WTC11 (cell line): ENCODE data around the gene FOXO1. TPM values are rescaled to one million over a fixed set of nuclear protein-coding genes. Genes with fewer than 3 reads are reported as not detected.

Experiments
- ATAC-seq: fragments of 200-7000 bp; cut with Tn5 transposase; 2 replicates; pipeline ENCODE4 v1.10.0; 2021; ENCODE audit warnings: mild to moderate bottlenecking, moderate library complexity
- CTCF ChIA-PET: fragments of 300-600 bp; sonication (Branson Sonifier 250); formaldehyde crosslinking; loops from one replicate; lab custom pipeline; 2021; ENCODE audit warnings: antibody characterized with exemption; lab: Charles Lee
- POLR2A ChIA-PET: fragments of 350-600 bp; sonication (Branson Sonifier 250); formaldehyde crosslinking; loops from one replicate; lab custom pipeline; 2021; ENCODE audit warnings: antibody characterized with exemption; lab: Charles Lee
- DNase-seq: peaks from one replicate; pipeline ENCODE4 v3.0.0; 2021; ENCODE audit warnings: low spot score
- H3K27ac Mint-ChIP-seq: 2 replicates; pipeline ENCODE4 v1.8.0; 2021; ENCODE audit warnings: mixed read lengths
- H3K27me3 Mint-ChIP-seq: 2 replicates; pipeline ENCODE4 v1.8.0; 2021; ENCODE audit warnings: low read depth, mild to moderate bottlenecking, moderate library complexity, mixed read lengths
- H3K36me3 Mint-ChIP-seq: 2 replicates; pipeline ENCODE4 v1.8.0; 2021; ENCODE audit warnings: mixed read lengths
- H3K4me1 Mint-ChIP-seq: 2 replicates; pipeline ENCODE4 v1.8.0; 2022; ENCODE audit warnings: mixed read lengths
- H3K4me3 Mint-ChIP-seq: 2 replicates; pipeline ENCODE4 v1.8.0; 2021; ENCODE audit warnings: mild to moderate bottlenecking, moderate library complexity, mixed read lengths
- H3K9me3 Mint-ChIP-seq: 2 replicates; pipeline ENCODE4 v1.8.0; 2021; ENCODE audit warnings: mixed read lengths
- AFF4 ChIP-seq: sonication (generic); formaldehyde crosslinking; IDR thresholded peaks from 2 replicates; pipeline ENCODE4 v1.8.1; 2023; ENCODE audit warnings: mild to moderate bottlenecking, missing genetic modification reagents, borderline replicate concordance
- CBFB ChIP-seq: sonication (generic); formaldehyde crosslinking; IDR thresholded peaks from 2 replicates; pipeline ENCODE4 v1.8.1; 2022; ENCODE audit warnings: mild to moderate bottlenecking, low read depth, missing genetic modification reagents
- ESRRA ChIP-seq: sonication (generic); formaldehyde crosslinking; IDR thresholded peaks from 2 replicates; pipeline ENCODE4 v1.8.1; 2022; ENCODE audit warnings: mild to moderate bottlenecking, missing genetic modification reagents, borderline replicate concordance
- FOXJ3 ChIP-seq: sonication (generic); formaldehyde crosslinking; IDR thresholded peaks from 2 replicates; pipeline ENCODE4 v1.9.0; 2021; ENCODE audit warnings: missing genetic modification reagents, mild to moderate bottlenecking, borderline replicate concordance
- FOXP1 ChIP-seq: sonication (generic); formaldehyde crosslinking; IDR thresholded peaks from 2 replicates; pipeline ENCODE4 v1.8.0; 2022; ENCODE audit warnings: missing genetic modification reagents, mild to moderate bottlenecking, moderate library complexity, borderline replicate concordance
- GABPB1 ChIP-seq: sonication (generic); formaldehyde crosslinking; IDR thresholded peaks from 2 replicates; pipeline ENCODE4 v1.8.1; 2023; ENCODE audit warnings: mild to moderate bottlenecking, missing genetic modification reagents
- IRF2 ChIP-seq: sonication (generic); formaldehyde crosslinking; IDR thresholded peaks from 2 replicates; pipeline ENCODE4 v1.8.0; 2022; ENCODE audit warnings: low read depth, missing genetic modification reagents, borderline replicate concordance
- MXD4 ChIP-seq: fragments of 250-450 bp; sonication (Bioruptor Pico); IDR thresholded peaks from 2 replicates; pipeline ENCODE4 v1.8.0; 2021; ENCODE audit warnings: mild to moderate bottlenecking, moderate library complexity, borderline replicate concordance
- NFE2L1 ChIP-seq: sonication (generic); formaldehyde crosslinking; IDR thresholded peaks from 2 replicates; pipeline ENCODE4 v1.8.1; 2023; ENCODE audit warnings: missing genetic modification reagents
- SMAD4 ChIP-seq: sonication (generic); formaldehyde crosslinking; IDR thresholded peaks from 2 replicates; pipeline ENCODE4 v1.8.0; 2022; ENCODE audit warnings: mild to moderate bottlenecking, missing genetic modification reagents
- TP53 ChIP-seq: sonication (generic); formaldehyde crosslinking; IDR thresholded peaks from 2 replicates; pipeline ENCODE4 v1.8.1; 2023; ENCODE audit warnings: mild to moderate bottlenecking, missing genetic modification reagents
- ZBTB43 ChIP-seq: sonication (generic); formaldehyde crosslinking; IDR thresholded peaks from 2 replicates; pipeline ENCODE4 v1.8.1; 2023; ENCODE audit warnings: mild to moderate bottlenecking, missing genetic modification reagents
- ZMAT4 ChIP-seq: fragments of 250-450 bp; sonication (Bioruptor Pico); IDR thresholded peaks from 2 replicates; pipeline ENCODE4 v1.9.0; 2021; ENCODE audit warnings: mild to moderate bottlenecking
- ZNF281 ChIP-seq: sonication (generic); formaldehyde crosslinking; IDR thresholded peaks from 2 replicates; pipeline ENCODE4 v1.8.0; 2023; ENCODE audit warnings: mild to moderate bottlenecking, missing genetic modification reagents
- ZNF425 ChIP-seq: fragments of 250-450 bp; sonication (Bioruptor Pico); conservative IDR thresholded peaks from 2 replicates; pipeline ENCODE4 v1.9.0; 2021; ENCODE audit warnings: mild to moderate bottlenecking
- total RNA-seq: library from RNA; stranded (reverse); gene quantifications from 3 replicates; pipeline ENCODE4 v1.2.3, GENCODE V29; 2021
- TF ChIP-seq, protein P1 (sequence below): fragments of 200-600 bp; IDR thresholded peaks from 2 replicates; pipeline ENCODE4 v1.8.0; 2022; ENCODE audit warnings: antibody characterized with exemption
- TF ChIP-seq, protein P2 (sequence below): sonication (generic); formaldehyde crosslinking; conservative IDR thresholded peaks from 2 replicates; pipeline ENCODE4 v1.8.1; 2022; ENCODE audit warnings: mild to moderate bottlenecking, missing genetic modification reagents
- TF ChIP-seq, protein P3 (sequence below): fragments of 250-450 bp; sonication (Bioruptor Pico); IDR thresholded peaks from 2 replicates; pipeline ENCODE4 v2.1.2; 2022; ENCODE audit warnings: mild to moderate bottlenecking, moderate library complexity

The FOXO1 gene
- total RNA-seq, 1 experiment from 2014 or later: 37.9 TPM

DNA sequence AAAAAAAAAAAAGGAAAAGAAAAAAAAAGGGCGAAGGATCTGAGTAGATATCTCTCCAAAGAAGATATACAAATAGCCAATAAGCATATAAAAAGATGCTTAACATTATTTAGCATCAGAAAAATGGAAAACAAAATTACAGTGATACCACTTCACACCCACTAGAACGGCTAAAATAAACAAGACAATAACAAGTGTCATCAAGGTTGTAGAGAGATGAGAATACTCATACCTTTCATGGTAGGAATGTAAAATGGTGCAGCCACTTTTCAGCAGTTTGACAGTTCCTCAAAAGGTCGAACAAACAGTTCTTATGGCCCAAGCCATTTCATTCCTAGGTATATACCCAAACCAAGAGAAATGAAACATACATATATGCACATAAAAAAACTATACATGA is 33.5 kb downstream of the FOXO1 start (continued):
- TF ChIP-seq, protein P1, sequence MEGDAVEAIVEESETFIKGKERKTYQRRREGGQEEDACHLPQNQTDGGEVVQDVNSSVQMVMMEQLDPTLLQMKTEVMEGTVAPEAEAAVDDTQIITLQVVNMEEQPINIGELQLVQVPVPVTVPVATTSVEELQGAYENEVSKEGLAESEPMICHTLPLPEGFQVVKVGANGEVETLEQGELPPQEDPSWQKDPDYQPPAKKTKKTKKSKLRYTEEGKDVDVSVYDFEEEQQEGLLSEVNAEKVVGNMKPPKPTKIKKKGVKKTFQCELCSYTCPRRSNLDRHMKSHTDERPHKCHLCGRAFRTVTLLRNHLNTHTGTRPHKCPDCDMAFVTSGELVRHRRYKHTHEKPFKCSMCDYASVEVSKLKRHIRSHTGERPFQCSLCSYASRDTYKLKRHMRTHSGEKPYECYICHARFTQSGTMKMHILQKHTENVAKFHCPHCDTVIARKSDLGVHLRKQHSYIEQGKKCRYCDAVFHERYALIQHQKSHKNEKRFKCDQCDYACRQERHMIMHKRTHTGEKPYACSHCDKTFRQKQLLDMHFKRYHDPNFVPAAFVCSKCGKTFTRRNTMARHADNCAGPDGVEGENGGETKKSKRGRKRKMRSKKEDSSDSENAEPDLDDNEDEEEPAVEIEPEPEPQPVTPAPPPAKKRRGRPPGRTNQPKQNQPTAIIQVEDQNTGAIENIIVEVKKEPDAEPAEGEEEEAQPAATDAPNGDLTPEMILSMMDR: no peak
- TF ChIP-seq, all 79 proteins: peak for 0

- H3K4me3 Mint-ChIP-seq: no peak overlapping the region
- peaks cover 67% of the 10 kb centered on the region for H3K4me1 Mint-ChIP-seq
- peaks cover 4% of the 10 kb centered on the region; the same call in 1 of the 2 replicates for H3K36me3 Mint-ChIP-seq
- DNase-seq (no peak), ATAC-seq (no peak)
- ChIA-PET CTCF (no interaction called here), POLR2A (no interaction called here)
- TF ChIP-seq FOXJ3 (no peak), SMAD4 (CRISPR knock-in tag) (no peak), CBFB (no peak), ZNF425 (no peak), NFE2L1 (CRISPR knock-in tag) (no peak), ESRRA (CRISPR knock-in tag) (no peak)
- TF ChIP-seq, protein P2, sequence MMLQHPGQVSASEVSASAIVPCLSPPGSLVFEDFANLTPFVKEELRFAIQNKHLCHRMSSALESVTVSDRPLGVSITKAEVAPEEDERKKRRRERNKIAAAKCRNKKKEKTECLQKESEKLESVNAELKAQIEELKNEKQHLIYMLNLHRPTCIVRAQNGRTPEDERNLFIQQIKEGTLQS (CRISPR knock-in tag): no peak
- no peaks in the 10 kb centered on the region for H3K27me3 Mint-ChIP-seq
- peak overlapping the region; percentile 8; the same call in 1 of the 2 replicates for H3K27ac Mint-ChIP-seq
- H3K9me3 Mint-ChIP-seq: no peaks in the 10 kb centered on the region
Measured at GRCh38 chr13:40631605-40632004, 34.8 kb downstream of the FOXO1 start.

GRCh38 chr13:40629678-40630384 is 36.6 kb downstream of the FOXO1 start:
- no peaks in the 10 kb centered on the region for H3K9me3 Mint-ChIP-seq
- no peaks in the 10 kb centered on the region for H3K27me3 Mint-ChIP-seq
- ChIA-PET CTCF (interaction anchor here (1.7 kb wide), 1 partner anchor 39 kb away, joined by 4 read pairs; no protein-coding TSS in a partner anchor), POLR2A (interaction anchor here (0.6 kb wide), 1 partner anchor 103 kb away, joined by 4 read pairs; no protein-coding TSS in a partner anchor)
- peak overlapping the region; percentile 38; the same call in 1 of the 2 replicates for H3K27ac Mint-ChIP-seq
- DNase-seq (no peak), ATAC-seq (no peak)
- TF ChIP-seq TP53: no peak
- no peak for TF ChIP-seq ZMAT4
- no peak for TF ChIP-seq GABPB1 (CRISPR knock-in tag)
- TF ChIP-seq IRF2: no peak
- TF ChIP-seq AFF4 (CRISPR knock-in tag): no peak
- TF ChIP-seq, protein P3, sequence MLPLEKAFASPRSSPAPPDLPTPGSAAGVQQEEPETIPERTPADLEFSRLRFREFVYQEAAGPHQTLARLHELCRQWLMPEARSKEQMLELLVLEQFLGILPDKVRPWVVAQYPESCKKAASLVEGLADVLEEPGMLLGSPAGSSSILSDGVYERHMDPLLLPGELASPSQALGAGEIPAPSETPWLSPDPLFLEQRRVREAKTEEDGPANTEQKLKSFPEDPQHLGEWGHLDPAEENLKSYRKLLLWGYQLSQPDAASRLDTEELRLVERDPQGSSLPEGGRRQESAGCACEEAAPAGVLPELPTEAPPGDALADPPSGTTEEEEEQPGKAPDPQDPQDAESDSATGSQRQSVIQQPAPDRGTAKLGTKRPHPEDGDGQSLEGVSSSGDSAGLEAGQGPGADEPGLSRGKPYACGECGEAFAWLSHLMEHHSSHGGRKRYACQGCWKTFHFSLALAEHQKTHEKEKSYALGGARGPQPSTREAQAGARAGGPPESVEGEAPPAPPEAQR: no peak
- TF ChIP-seq FOXP1 (CRISPR knock-in tag): no peak
- no peak for TF ChIP-seq ZNF281 (CRISPR knock-in tag)
- TF ChIP-seq ZBTB43 (CRISPR knock-in tag): no peak
- no peak for TF ChIP-seq MXD4
- peaks cover 65% of the 10 kb centered on the region for H3K4me1 Mint-ChIP-seq
- peaks cover 4% of the 10 kb centered on the region; the same call in 1 of the 2 replicates for H3K36me3 Mint-ChIP-seq
- no peak overlapping the region for H3K4me3 Mint-ChIP-seq
